Neural cell (in vitro differentiated cells): ENCODE measurements around the gene MBD5. TPM values are rescaled to one million over a fixed set of nuclear protein-coding genes. Genes with fewer than 3 reads are reported as not detected.

Experiments used
- H2AFZ ChIP-seq: fragments of 200-600, 300-800 bp; sonication (generic), shearing (Covaris generic); 2 replicates; pipeline ENCODE4 v1.6.0; 2014; ENCODE audit warnings: low read depth, mild to moderate bottlenecking, antibody characterized with exemption, low read length, moderate library complexity
- H3F3A ChIP-seq: fragments of 200-600 bp; shearing (Covaris generic); 2 replicates; pipeline ENCODE4 v1.6.1; 2016; ENCODE audit warnings: mild to moderate bottlenecking, moderate library complexity, mixed read lengths, antibody characterized with exemption, low read length; ENCODE audit not compliant: insufficient read depth, poor library complexity, severe bottlenecking
- H3K27ac ChIP-seq: fragments of 200-600, 300-800 bp; sonication (generic), shearing (Covaris generic); 2 replicates; pipeline ENCODE4 v1.5.1; 2014; ENCODE audit warnings: mild to moderate bottlenecking, low read length, moderate library complexity
- H3K27me3 ChIP-seq: fragments of 300-800, 200-600 bp; sonication (generic), shearing (Covaris generic); 2 replicates; pipeline ENCODE4 v1.6.0; 2014; ENCODE audit warnings: mild to moderate bottlenecking, low read depth, low read length, moderate library complexity; ENCODE audit not compliant: insufficient read depth
- H3K36me3 ChIP-seq: fragments of 300-800, 200-600 bp; sonication (generic), shearing (Covaris generic); 2 replicates; pipeline ENCODE4 v1.5.1; 2014; ENCODE audit warnings: mild to moderate bottlenecking, antibody characterized with exemption, low read length, moderate library complexity; ENCODE audit not compliant: insufficient read depth
- H3K4me2 ChIP-seq: fragments of 300-800, 200-600 bp; sonication (generic), shearing (Covaris generic); 2 replicates; pipeline ENCODE4 v1.6.0; 2014; ENCODE audit warnings: mild to moderate bottlenecking, low read length
- H3K4me3 ChIP-seq: fragments of 300-800, 200-600 bp; sonication (generic), shearing (Covaris generic); 2 replicates; pipeline ENCODE4 v1.5.1; 2014; ENCODE audit warnings: mild to moderate bottlenecking, low read length, moderate library complexity
- H3K79me2 ChIP-seq: fragments of 200-600 bp; shearing (Covaris generic); replicated peaks from 2 replicates; pipeline ENCODE4 v1.6.0; 2014; ENCODE audit warnings: mild to moderate bottlenecking, low read length, moderate library complexity; ENCODE audit not compliant: insufficient read depth
- H3K9ac ChIP-seq: fragments of 300-800, 200-600 bp; sonication (generic), shearing (Covaris generic); 2 replicates; pipeline ENCODE4 v1.6.1; 2016; ENCODE audit warnings: mild to moderate bottlenecking, low read length, mixed read lengths
- H3K9me2 ChIP-seq: fragments of 200-600 bp; shearing (Covaris generic); 2 replicates; pipeline ENCODE4 v1.6.1; 2016; ENCODE audit warnings: mild to moderate bottlenecking, low read length, mixed read lengths; ENCODE audit not compliant: insufficient read depth
- H3K9me3 ChIP-seq: fragments of 200-600, 300-800 bp; sonication (generic), shearing (Covaris generic); 2 replicates; pipeline ENCODE4 v1.6.1; 2016; ENCODE audit warnings: mild to moderate bottlenecking, mixed run types, low read length, moderate library complexity, mixed read lengths
- H4K20me1 ChIP-seq: fragments of 200-600 bp; shearing (Covaris generic); 2 replicates; pipeline ENCODE4 v1.6.1; 2016; ENCODE audit warnings: mild to moderate bottlenecking, mixed run types; ENCODE audit not compliant: insufficient read depth
- EP300 ChIP-seq: fragments of 450-650 bp; conservative IDR thresholded peaks from 2 replicates; pipeline ENCODE4 v1.6.1; 2014; ENCODE audit warnings: antibody characterized with exemption, mild to moderate bottlenecking, moderate library complexity; ENCODE audit not compliant: poor library complexity, severe bottlenecking
- EZH2 ChIP-seq: fragments of 200-600, 300-800 bp; shearing (Covaris generic), sonication (generic); IDR thresholded peaks from 2 replicates; pipeline ENCODE4 v1.6.1; 2014; ENCODE audit warnings: antibody characterized with exemption, low read length, borderline replicate concordance, mild to moderate bottlenecking; ENCODE audit not compliant: insufficient read depth, poor library complexity, severe bottlenecking
- MXI1 ChIP-seq: fragments of 450-650 bp; conservative IDR thresholded peaks from 2 replicates; pipeline ENCODE4 v1.6.1; 2014; ENCODE audit warnings: antibody characterized with exemption, mild to moderate bottlenecking; ENCODE audit not compliant: poor library complexity, severe bottlenecking
- POLR2AphosphoS5 ChIP-seq: IDR thresholded peaks from 2 replicates; pipeline ENCODE4 v1.6.1; 2012
- RAD21 ChIP-seq: fragments of 450-650 bp; conservative IDR thresholded peaks from 2 replicates; pipeline ENCODE4 v1.6.1; 2014; ENCODE audit warnings: antibody characterized with exemption, mild to moderate bottlenecking, moderate library complexity
- SMC3 ChIP-seq: fragments of 450-650 bp; conservative IDR thresholded peaks from 2 replicates; pipeline ENCODE4 v1.6.1; 2014; ENCODE audit warnings: antibody characterized with exemption, mild to moderate bottlenecking, moderate library complexity; ENCODE audit not compliant: poor library complexity
- TAF1 ChIP-seq: IDR thresholded peaks from 2 replicates; pipeline ENCODE4 v1.6.1; 2012; ENCODE audit warnings: low read depth
- polyA plus RNA-seq: library from polyadenylated mRNA; depleted of rRNA; stranded (reverse); fragments of >200 nt; gene quantifications from 2 replicates; pipeline ENCODE4 v1.2.3, GENCODE V29; 2014
- TF ChIP-seq, protein P1 (sequence below): fragments of 450-650 bp; IDR thresholded peaks from 2 replicates; pipeline ENCODE4 v1.5.1; 2014; ENCODE audit warnings: antibody characterized with exemption, mild to moderate bottlenecking, moderate library complexity; ENCODE audit not compliant: poor library complexity, severe bottlenecking
- TF ChIP-seq, protein P2 (sequence below): IDR thresholded peaks from 2 replicates; pipeline ENCODE4 v1.6.1; 2012; ENCODE audit warnings: borderline replicate concordance

MBD5 gene
- polyA plus RNA-seq, 1 donor from 2014 or later, result 9.7 TPM

DNA sequence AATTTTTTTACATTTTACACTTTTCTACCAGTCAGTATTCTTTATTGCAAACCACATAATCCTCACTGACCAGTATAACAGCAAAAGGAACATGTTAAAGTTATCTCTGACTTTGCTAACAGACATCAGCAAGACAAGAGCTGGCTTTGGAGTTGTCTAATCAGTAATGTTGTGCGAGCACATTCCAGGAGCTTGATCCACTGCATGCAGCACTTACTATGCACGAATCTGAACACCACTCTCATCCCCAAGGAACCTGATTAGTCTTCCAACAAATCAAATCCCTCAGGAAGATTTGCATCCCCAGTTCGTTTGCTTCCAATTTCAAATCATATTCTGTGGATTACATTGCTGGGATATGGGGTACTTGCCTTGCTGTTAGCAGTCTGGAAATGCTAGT lies 354.3 kb downstream of the MBD5 start:
- Histone ChIP-seq H3K27ac (no peak overlapping the region), H3K79me2 (no peaks in the 10 kb centered on the region), H3K4me2 (no peak overlapping the region), H3K9me2 (no peaks in the 10 kb centered on the region), H3K36me3 (no peaks in the 10 kb centered on the region), H3F3A (no peaks in the 10 kb centered on the region), H3K9me3 (no peaks in the 10 kb centered on the region), H3K27me3 (no peaks in the 10 kb centered on the region), H2AFZ (no peak overlapping the region), H3K9ac (no peak overlapping the region), H3K4me3 (no peak overlapping the region), H4K20me1 (no peaks in the 10 kb centered on the region)
- no peak for TF ChIP-seq EZH2
- TF ChIP-seq POLR2AphosphoS5, result no peak
- TF ChIP-seq, protein P1, sequence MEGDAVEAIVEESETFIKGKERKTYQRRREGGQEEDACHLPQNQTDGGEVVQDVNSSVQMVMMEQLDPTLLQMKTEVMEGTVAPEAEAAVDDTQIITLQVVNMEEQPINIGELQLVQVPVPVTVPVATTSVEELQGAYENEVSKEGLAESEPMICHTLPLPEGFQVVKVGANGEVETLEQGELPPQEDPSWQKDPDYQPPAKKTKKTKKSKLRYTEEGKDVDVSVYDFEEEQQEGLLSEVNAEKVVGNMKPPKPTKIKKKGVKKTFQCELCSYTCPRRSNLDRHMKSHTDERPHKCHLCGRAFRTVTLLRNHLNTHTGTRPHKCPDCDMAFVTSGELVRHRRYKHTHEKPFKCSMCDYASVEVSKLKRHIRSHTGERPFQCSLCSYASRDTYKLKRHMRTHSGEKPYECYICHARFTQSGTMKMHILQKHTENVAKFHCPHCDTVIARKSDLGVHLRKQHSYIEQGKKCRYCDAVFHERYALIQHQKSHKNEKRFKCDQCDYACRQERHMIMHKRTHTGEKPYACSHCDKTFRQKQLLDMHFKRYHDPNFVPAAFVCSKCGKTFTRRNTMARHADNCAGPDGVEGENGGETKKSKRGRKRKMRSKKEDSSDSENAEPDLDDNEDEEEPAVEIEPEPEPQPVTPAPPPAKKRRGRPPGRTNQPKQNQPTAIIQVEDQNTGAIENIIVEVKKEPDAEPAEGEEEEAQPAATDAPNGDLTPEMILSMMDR, result no peak

DNA sequence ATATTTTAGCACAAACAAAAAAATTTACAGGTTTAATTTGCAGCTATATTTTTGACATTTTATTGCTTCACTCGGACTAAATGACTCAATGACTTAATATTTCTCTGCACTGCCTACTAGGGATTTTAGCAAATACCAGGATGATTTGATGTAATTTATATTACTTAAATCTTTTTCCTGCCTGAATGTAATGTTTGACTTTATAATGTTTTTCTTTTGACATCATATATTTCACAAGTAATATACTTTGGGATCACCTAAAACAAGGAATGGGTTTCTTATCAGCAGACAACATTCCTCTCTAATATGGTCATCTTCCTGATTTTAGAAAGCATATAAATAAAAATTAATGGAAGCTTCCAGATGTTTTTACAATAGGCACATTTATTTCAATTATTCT lies 370.4 kb downstream of the MBD5 start:
- no peaks in the 10 kb centered on the region for H3K9me3 ChIP-seq

More for the DNA sequence above, 370.4 kb downstream of the MBD5 start:
- Histone ChIP-seq H3K9me2 (no peaks in the 10 kb centered on the region), H3F3A (no peaks in the 10 kb centered on the region), H2AFZ (no peak overlapping the region), H3K4me3 (no peak overlapping the region), H3K27me3 (no peaks in the 10 kb centered on the region), H3K36me3 (no peaks in the 10 kb centered on the region), H3K9ac (no peak overlapping the region), H3K27ac (no peak overlapping the region), H4K20me1 (no peaks in the 10 kb centered on the region), H3K79me2 (no peaks in the 10 kb centered on the region), H3K4me2 (no peak overlapping the region)
- TF ChIP-seq TAF1, result no peak
- TF ChIP-seq SMC3, result no peak
- no peak for TF ChIP-seq EP300
- no peak for TF ChIP-seq POLR2AphosphoS5
- TF ChIP-seq, protein P2, sequence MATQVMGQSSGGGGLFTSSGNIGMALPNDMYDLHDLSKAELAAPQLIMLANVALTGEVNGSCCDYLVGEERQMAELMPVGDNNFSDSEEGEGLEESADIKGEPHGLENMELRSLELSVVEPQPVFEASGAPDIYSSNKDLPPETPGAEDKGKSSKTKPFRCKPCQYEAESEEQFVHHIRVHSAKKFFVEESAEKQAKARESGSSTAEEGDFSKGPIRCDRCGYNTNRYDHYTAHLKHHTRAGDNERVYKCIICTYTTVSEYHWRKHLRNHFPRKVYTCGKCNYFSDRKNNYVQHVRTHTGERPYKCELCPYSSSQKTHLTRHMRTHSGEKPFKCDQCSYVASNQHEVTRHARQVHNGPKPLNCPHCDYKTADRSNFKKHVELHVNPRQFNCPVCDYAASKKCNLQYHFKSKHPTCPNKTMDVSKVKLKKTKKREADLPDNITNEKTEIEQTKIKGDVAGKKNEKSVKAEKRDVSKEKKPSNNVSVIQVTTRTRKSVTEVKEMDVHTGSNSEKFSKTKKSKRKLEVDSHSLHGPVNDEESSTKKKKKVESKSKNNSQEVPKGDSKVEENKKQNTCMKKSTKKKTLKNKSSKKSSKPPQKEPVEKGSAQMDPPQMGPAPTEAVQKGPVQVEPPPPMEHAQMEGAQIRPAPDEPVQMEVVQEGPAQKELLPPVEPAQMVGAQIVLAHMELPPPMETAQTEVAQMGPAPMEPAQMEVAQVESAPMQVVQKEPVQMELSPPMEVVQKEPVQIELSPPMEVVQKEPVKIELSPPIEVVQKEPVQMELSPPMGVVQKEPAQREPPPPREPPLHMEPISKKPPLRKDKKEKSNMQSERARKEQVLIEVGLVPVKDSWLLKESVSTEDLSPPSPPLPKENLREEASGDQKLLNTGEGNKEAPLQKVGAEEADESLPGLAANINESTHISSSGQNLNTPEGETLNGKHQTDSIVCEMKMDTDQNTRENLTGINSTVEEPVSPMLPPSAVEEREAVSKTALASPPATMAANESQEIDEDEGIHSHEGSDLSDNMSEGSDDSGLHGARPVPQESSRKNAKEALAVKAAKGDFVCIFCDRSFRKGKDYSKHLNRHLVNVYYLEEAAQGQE, result no peak
- no peak for TF ChIP-seq RAD21
- no peak for TF ChIP-seq EZH2
- TF ChIP-seq, protein P1, result no peak
- no peak for TF ChIP-seq MXI1
